ENCODE measurements around the gene NTNG2.

DNA sequence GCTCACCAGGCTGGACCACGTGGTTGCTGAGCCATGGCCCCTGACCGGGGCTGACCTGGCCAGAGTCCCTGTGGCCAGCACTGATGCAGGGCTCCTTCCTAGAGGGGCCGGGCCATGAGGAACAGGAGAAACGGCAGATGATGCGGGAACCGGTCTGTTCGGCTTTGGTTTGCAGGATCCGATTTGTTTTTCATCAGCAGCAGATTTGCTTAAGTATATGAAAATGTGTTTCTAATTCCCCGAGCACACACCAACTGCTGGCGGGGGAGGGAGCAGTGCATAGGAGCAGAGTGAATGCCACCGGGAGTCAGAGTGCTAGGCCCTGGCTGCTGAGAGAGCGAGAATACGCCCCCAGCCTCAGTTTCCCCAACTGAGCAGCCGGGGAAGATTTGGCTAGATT, 13.6 kb downstream of the NTNG2 start:
- TF ChIP-seq, protein P1, sequence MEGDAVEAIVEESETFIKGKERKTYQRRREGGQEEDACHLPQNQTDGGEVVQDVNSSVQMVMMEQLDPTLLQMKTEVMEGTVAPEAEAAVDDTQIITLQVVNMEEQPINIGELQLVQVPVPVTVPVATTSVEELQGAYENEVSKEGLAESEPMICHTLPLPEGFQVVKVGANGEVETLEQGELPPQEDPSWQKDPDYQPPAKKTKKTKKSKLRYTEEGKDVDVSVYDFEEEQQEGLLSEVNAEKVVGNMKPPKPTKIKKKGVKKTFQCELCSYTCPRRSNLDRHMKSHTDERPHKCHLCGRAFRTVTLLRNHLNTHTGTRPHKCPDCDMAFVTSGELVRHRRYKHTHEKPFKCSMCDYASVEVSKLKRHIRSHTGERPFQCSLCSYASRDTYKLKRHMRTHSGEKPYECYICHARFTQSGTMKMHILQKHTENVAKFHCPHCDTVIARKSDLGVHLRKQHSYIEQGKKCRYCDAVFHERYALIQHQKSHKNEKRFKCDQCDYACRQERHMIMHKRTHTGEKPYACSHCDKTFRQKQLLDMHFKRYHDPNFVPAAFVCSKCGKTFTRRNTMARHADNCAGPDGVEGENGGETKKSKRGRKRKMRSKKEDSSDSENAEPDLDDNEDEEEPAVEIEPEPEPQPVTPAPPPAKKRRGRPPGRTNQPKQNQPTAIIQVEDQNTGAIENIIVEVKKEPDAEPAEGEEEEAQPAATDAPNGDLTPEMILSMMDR (IDR thresholded peaks at IDR 0.05 in 2 of 3, conservative IDR thresholded peaks at IDR 0.05 in 1 of 3; ENCODE audit: control insufficient read depth in 2 of 3, extremely low read depth in 1 of 3, insufficient read depth in 1 of 3, low read depth in 3 of 3, low read length in 3 of 3), result no peak
- TF ChIP-seq POLR2AphosphoS5 (IDR thresholded peaks at IDR 0.05; ENCODE audit: low read length), result no peak
- TF ChIP-seq FOS (IDR thresholded peaks at IDR 0.05; ENCODE audit: borderline replicate concordance, extremely low read depth, insufficient read length), result no peak
- TF ChIP-seq, protein P2, sequence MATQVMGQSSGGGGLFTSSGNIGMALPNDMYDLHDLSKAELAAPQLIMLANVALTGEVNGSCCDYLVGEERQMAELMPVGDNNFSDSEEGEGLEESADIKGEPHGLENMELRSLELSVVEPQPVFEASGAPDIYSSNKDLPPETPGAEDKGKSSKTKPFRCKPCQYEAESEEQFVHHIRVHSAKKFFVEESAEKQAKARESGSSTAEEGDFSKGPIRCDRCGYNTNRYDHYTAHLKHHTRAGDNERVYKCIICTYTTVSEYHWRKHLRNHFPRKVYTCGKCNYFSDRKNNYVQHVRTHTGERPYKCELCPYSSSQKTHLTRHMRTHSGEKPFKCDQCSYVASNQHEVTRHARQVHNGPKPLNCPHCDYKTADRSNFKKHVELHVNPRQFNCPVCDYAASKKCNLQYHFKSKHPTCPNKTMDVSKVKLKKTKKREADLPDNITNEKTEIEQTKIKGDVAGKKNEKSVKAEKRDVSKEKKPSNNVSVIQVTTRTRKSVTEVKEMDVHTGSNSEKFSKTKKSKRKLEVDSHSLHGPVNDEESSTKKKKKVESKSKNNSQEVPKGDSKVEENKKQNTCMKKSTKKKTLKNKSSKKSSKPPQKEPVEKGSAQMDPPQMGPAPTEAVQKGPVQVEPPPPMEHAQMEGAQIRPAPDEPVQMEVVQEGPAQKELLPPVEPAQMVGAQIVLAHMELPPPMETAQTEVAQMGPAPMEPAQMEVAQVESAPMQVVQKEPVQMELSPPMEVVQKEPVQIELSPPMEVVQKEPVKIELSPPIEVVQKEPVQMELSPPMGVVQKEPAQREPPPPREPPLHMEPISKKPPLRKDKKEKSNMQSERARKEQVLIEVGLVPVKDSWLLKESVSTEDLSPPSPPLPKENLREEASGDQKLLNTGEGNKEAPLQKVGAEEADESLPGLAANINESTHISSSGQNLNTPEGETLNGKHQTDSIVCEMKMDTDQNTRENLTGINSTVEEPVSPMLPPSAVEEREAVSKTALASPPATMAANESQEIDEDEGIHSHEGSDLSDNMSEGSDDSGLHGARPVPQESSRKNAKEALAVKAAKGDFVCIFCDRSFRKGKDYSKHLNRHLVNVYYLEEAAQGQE (IDR thresholded peaks at IDR 0.05; ENCODE audit: low read depth, low read length), result no peak
- no peak for TF ChIP-seq SUZ12 (IDR thresholded peaks at IDR 0.05; ENCODE audit: unreplicated experiment)
- TF ChIP-seq BCL3 (IDR thresholded peaks at IDR 0.05; ENCODE audit: borderline replicate concordance, insufficient read depth, low read depth, low read length, poor library complexity, severe bottlenecking), result no peak
- no peak for TF ChIP-seq SREBF2 (IDR thresholded peaks at IDR 0.05; ENCODE audit: low read length)
- no peak for TF ChIP-seq JUND (IDR thresholded peaks at IDR 0.05; ENCODE audit: low read depth, low read length)
- no peak for TF ChIP-seq CEBPB (IDR thresholded peaks at IDR 0.05; ENCODE audit: borderline replicate concordance in 1 of 2, low read depth in 2 of 2, low read length in 2 of 2)
- TF ChIP-seq CHD2 (IDR thresholded peaks at IDR 0.05; ENCODE audit: borderline replicate concordance, low read depth, low read length), result no peak
- no peak for TF ChIP-seq KDM1A (IDR thresholded peaks at IDR 0.05; ENCODE audit: borderline replicate concordance)
- TF ChIP-seq ASH2L (IDR thresholded peaks at IDR 0.05; ENCODE audit: borderline replicate concordance, low read depth), result no peak
